ENCODE results near the gene FOXL3. TPM values are rescaled to one million over a fixed set of nuclear protein-coding genes. Genes with fewer than 3 reads are reported as not detected.

Gene FOXL3
- total RNA-seq, 4 donors from 2014 or later, result not detected

DNA sequence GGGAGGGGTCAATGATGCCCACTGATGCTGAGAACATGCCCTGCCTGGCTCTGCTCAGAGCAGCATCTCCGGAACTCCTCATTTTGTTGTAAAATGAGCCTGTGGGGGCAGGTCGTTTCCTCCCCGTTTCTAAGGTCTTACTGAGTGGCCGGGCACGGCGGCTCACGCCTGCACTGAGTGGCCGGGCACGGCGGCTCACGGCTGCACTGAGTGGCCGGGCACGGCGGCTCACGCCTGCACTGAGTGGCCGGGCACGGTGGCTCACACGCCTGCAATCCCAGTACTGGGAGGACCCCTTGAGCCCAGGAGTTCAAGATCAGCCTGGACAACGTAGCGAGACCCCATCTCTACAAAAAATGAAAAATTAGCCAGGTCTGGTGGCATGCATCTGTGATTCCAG is 39.0 kb upstream of the FOXL3 start:
- intact Hi-C loops (cut with DNase I), result no loop called here
- Histone ChIP-seq H3K4me1 (no peaks in the 10 kb centered on the region), H3K4me3 (no peak overlapping the region), H3K9me3 (no peaks in the 10 kb centered on the region), H3K27me3 (no peaks in the 10 kb centered on the region), H3K27ac (replicated peaks in 1 of 4) (no peak overlapping the region), H3K36me3 (peaks cover 64 to 100% (median 97%) of the 10 kb centered on the region in 4 donors)
- TF ChIP-seq POLR2AphosphoS5 (IDR thresholded peaks at IDR 0.05) (no peak), POLR2A (IDR thresholded peaks at IDR 0.05; ENCODE audit: low read depth) (no peak), EP300 (IDR thresholded peaks at IDR 0.05) (no peak)
- TF ChIP-seq, protein P1, sequence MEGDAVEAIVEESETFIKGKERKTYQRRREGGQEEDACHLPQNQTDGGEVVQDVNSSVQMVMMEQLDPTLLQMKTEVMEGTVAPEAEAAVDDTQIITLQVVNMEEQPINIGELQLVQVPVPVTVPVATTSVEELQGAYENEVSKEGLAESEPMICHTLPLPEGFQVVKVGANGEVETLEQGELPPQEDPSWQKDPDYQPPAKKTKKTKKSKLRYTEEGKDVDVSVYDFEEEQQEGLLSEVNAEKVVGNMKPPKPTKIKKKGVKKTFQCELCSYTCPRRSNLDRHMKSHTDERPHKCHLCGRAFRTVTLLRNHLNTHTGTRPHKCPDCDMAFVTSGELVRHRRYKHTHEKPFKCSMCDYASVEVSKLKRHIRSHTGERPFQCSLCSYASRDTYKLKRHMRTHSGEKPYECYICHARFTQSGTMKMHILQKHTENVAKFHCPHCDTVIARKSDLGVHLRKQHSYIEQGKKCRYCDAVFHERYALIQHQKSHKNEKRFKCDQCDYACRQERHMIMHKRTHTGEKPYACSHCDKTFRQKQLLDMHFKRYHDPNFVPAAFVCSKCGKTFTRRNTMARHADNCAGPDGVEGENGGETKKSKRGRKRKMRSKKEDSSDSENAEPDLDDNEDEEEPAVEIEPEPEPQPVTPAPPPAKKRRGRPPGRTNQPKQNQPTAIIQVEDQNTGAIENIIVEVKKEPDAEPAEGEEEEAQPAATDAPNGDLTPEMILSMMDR (IDR thresholded peaks at IDR 0.05), result no peak
- DNase-seq (ENCODE audit: extremely low spot score), result no peak
- WGBS, result 100% methylated on average over 5 of the region's 20 CpGs

DNA sequence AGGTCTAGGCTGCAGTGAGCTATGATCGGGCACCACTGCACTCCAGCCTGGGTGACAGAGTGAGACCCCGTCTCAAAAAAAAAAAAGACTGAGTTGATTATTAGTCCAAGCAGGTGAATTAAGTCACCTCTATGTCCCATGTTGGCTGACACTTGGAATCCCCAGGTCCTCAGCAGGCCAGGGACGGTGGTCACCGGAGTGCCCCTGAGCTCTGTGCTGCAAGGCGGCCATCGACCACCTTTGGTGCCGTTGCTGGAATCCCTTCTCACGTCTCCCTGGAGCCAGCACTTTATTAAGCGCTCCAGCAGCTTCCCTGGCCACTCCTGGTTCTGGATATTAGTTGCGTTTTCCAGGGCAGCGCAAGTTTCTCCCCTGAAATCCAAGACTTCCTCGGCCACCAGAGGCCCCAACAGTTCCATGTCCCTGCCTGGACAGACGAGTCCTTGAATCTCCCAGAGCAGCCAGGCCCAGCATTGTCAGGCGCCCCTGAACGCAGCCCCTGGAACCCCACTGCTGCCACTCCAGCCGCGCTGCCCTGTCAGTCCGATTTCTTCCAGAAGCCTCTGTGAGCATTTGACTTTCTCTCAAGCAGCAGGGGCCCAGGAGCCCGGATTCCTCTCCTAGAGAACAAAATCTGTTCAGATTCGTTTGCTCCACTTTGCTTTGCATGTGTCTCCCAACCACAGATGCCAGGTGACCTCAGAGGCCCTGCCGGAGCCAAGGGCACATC is 38.4 kb upstream of the FOXL3 start:
- Histone ChIP-seq H3K4me1 (no peaks in the 10 kb centered on the region), H3K36me3 (peaks cover 70 to 100% (median 97%) of the 10 kb centered on the region in 4 donors)
- intact Hi-C loops (cut with DNase I), result no loop called here

DNA sequence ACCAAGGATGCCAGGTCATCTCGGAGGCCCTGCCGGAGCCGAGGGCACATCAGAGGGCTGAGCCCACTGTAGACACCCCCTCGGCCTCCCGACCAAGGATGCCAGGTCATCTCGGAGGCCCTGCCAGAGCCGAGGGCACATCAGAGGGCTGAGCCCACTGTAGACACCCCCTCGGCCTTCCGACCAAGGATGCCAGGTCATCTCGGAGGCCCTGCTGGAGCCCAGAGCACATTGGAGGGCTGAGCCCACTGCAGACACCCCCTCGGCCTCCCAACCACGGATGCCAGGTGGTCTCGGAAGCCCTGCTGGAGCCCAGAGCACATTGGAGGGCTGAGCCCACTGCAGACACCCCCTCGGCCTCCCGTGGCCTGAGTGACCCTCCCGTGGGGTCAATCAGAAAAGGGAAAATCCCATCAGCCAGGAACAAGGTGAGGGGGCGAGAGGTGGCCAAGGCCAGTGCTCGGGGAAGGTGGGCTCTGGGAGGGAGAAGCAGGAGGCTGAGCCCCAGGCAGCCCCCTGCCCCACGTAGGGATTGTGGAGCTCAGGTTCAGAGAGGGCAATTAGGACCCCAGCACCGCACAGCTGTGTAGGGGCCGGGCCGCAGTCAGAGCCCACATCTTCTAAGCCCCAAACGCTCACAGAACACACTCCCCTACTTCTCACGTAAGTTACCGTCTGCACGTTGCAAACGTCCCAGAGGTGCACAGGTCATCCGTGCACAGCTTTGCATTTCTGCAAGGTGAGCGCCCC is 37.6 kb upstream of the FOXL3 start:
- DNase-seq (ENCODE audit: extremely low spot score), result no peak
- no peaks in the 10 kb centered on the region for H3K4me1 ChIP-seq
- TF ChIP-seq POLR2A (IDR thresholded peaks at IDR 0.05; ENCODE audit: low read depth) (no peak), POLR2AphosphoS5 (IDR thresholded peaks at IDR 0.05) (no peak), EP300 (IDR thresholded peaks at IDR 0.05) (no peak)
- TF ChIP-seq, protein P1 (IDR thresholded peaks at IDR 0.05), result no peak
- H3K4me3 ChIP-seq, result no peak overlapping the region
- WGBS, result 82% methylated on average over 23 of the region's 29 CpGs
- intact Hi-C loops (cut with DNase I), result no loop called here
- H3K27me3 ChIP-seq, result no peaks in the 10 kb centered on the region
- no peak overlapping the region for H3K27ac ChIP-seq (replicated peaks in 1 of 4)
- no peaks in the 10 kb centered on the region for H3K9me3 ChIP-seq
- H3K36me3 ChIP-seq, result peaks cover 77 to 100% (median 97%) of the 10 kb centered on the region in 4 donors

More for the DNA sequence above, 38.4 kb upstream of the FOXL3 start:
- TF ChIP-seq POLR2AphosphoS5 (IDR thresholded peaks at IDR 0.05), result no peak
- no peak for DNase-seq (ENCODE audit: extremely low spot score)
- Histone ChIP-seq H3K9me3 (no peaks in the 10 kb centered on the region), H3K4me3 (no peak overlapping the region), H3K27ac (replicated peaks in 1 of 4) (no peak overlapping the region), H3K27me3 (no peaks in the 10 kb centered on the region)
- 88% methylated on average over 21 of the region's 21 CpGs for WGBS

DNA sequence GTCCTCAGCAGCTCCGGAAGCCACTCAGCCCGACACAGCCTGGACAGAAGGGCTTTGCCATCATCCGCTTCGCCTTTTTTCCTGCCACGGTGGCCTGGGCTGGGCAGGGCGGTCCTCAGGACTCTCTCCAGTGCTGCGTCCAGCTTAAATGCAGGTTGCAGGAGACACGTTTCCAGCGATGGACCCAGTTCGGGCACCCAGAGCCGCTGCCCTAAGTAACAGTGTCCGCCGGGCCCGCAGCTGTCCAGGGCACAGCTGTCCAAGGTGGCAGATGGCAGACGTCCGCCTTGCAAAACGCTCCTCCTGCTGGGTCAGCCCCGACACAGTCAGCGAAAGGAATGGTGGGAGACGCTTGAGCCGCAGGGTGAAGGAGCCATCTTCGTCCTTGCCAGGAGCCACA is 37.0 kb upstream of the FOXL3 start:
- H3K27me3 ChIP-seq, result no peaks in the 10 kb centered on the region
- intact Hi-C loops (cut with DNase I), result no loop called here
- peaks cover 77 to 100% (median 93%) of the 10 kb centered on the region in 4 donors for H3K36me3 ChIP-seq
- TF ChIP-seq POLR2A (IDR thresholded peaks at IDR 0.05; ENCODE audit: low read depth), result no peak
- TF ChIP-seq, protein P1 (IDR thresholded peaks at IDR 0.05), result no peak
- TF ChIP-seq EP300 (IDR thresholded peaks at IDR 0.05), result no peak
- TF ChIP-seq POLR2AphosphoS5 (IDR thresholded peaks at IDR 0.05), result no peak
- no peak for DNase-seq (ENCODE audit: extremely low spot score)
- 86% methylated on average over 22 of the region's 22 CpGs for WGBS
- no peak overlapping the region for H3K4me3 ChIP-seq
- no peaks in the 10 kb centered on the region for H3K4me1 ChIP-seq
- H3K9me3 ChIP-seq, result no peaks in the 10 kb centered on the region
- no peak overlapping the region for H3K27ac ChIP-seq (replicated peaks in 1 of 4)

DNA sequence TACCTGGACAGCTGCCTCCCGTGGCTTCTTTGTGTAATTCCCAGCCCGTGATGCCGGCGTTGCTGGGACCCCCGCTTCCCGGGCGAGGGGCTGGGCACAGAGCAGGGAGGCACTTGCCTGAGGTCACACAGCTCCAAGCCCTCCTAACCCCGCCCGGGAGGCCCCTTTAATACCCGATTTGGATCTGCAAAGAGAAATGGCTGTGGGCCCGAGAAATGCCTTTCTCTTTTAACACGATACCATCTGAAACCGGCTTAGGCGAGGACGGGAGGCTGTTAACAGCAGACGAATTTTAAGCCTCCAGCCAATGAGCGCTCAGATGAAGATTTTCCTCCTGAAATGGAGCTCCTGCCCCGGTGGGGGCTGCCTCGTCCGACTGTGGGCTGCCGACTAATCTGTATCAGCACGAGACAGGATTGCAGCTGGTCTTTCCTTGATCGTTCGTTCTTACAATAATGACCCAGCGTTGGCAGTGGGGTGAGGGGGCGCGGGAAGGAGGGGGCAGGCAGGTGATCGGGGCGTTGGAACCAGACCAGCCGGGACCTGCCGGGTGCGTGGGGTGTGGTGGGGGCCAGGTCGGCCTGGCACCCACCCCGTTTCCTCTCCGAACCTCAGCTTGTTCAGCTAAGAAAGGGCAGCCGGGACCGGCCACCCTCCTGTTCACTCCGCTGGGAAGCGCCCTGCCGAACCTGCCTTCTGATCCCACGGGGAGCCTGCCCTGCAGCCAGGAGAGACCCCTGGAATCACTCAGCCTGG is 36.2 kb upstream of the FOXL3 start:
- H3K27ac ChIP-seq (replicated peaks in 1 of 4), result no peak overlapping the region
- intact Hi-C loops (cut with DNase I), result no loop called here
- TF ChIP-seq EP300 (IDR thresholded peaks at IDR 0.05) (no peak), POLR2A (IDR thresholded peaks at IDR 0.05; ENCODE audit: low read depth) (no peak), POLR2AphosphoS5 (IDR thresholded peaks at IDR 0.05) (no peak)
- TF ChIP-seq, protein P1 (IDR thresholded peaks at IDR 0.05), result no peak
- 92% methylated on average over 40 of the region's 41 CpGs for WGBS
- no peak for DNase-seq (ENCODE audit: extremely low spot score)
- no peaks in the 10 kb centered on the region for H3K27me3 ChIP-seq
- H3K4me3 ChIP-seq, result no peak overlapping the region
- H3K9me3 ChIP-seq, result no peaks in the 10 kb centered on the region
- H3K36me3 ChIP-seq, result peaks cover 73 to 100% (median 91%) of the 10 kb centered on the region in 4 donors
- no peaks in the 10 kb centered on the region for H3K4me1 ChIP-seq
